Endothelial cell of umbilical vein (primary cell): ENCODE data around the gene NENF.

Experiments used
- CTCF ChIP-seq, 2 donors: IDR thresholded peaks; 1 replicate in 1 of 2; 2 replicates in 1 of 2; pipeline ENCODE4 v1.5.1; 2011; ENCODE audit warnings: low read length in 2 of 2, mild to moderate bottlenecking in 2 of 2, moderate library complexity in 2 of 2, control low read depth in 1 of 2, inconsistent platforms in 1 of 2, low read depth in 1 of 2; ENCODE audit not compliant: insufficient read depth in 1 of 2; ENCODE audit errors: extremely low read depth in 1 of 2
- POLR2A ChIP-seq: IDR thresholded peaks from 2 replicates; pipeline ENCODE4 v1.6.1; 2012; ENCODE audit warnings: low read depth, mild to moderate bottlenecking, control low read depth, low read length

GRCh38 chr1:212460376-212460775 is 27.7 kb downstream of the NENF start:
- TF ChIP-seq CTCF (IDR thresholded peaks at IDR 0.05; ENCODE audit: extremely low read depth in 1 of 2, insufficient read depth in 1 of 2, low read depth in 1 of 2, low read length in 2 of 2) (no peak), POLR2A (no peak)
